ENCODE measurements around the gene MED4. TPM values are rescaled to one million over a fixed set of nuclear protein-coding genes. Genes with fewer than 3 reads are reported as not detected.

MED4 gene
- total and polyA plus RNA-seq, 2 donors from 2014 or later: 50.8 to 54.3 TPM

DNA sequence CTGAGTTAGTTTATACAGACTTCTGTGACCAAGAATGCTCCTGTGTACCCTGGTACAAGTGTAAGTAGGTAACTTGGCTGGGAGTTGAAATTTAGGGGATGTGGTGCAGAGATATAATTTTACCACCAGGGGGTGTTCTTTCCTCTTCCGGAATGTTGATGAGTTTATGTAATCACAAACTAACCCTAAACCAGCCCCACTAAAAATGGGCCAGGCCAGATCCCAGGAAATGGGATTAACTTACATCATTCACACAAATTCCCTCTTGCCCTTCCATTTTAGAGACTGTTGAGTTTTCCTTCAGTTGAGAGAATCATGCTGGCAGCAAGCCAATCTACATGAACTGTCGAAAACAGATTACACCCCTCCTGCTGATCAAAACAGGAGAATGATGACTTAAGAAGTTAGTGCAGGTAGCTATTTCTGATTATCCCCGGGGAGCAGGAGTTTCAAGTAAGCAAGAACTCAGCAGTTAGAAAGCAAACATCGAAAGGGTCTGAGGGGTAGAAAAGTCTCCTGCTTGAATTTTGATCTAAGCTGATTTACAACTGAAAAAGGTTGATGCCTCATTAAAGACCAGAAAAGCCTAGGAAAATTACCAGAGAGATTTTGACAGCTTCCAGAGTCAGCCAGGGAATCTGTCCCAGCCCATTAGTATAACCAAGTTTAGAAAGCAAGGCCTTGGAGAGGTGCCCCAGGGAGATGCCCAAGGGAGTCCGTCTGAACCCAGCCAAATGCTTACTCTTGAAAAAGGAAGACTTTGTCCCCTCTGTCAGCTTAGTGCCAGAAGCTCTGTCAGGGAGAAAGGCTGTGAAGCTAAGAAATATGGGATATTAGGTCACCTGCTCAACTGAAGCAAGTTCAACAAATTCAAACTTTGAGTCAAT lies 32.3 kb upstream of the MED4 start:
- H3K27me3 ChIP-seq (ENCODE audit: control insufficient read depth, insufficient read depth, low read length): no peaks in the 10 kb centered on the region
- FAIRE-seq: peak; percentile 74

DNA sequence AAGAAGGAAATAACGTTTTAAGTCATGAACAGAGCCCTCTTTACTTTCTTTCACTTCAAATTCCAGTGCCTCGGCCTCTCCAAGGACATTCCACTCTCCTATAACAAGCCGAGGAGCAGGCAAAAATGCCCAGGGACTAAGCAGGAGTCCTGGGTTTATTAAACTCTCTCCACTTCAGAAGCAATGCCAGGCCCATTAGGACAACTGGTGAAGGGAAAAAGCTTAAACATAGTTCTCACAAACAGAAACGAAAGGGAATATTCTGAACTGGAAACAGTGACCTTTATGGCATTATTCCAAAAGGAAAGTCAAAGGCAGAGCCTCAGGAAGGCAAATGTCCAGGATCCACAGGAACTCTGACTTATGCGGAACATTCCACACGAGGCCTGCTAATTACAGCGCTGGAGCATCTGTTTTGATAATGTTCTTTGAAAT lies 30.9 kb upstream of the MED4 start:
- H3K4me1 ChIP-seq (ENCODE audit: control insufficient read depth in 2 of 3, insufficient read depth in 2 of 3, low read depth in 1 of 3, low read length in 3 of 3): peaks cover 3 to 40% (median 30%) of the 10 kb centered on the region in 3 donors
- peak overlapping the region in 1 of 3 donors; percentile 46 for H3K9ac ChIP-seq (ENCODE audit: low read length in 3 of 3)
- intact Hi-C loops (cut with DNase I): no loop called here
- DNase-seq (peak in 1 of 5 donors; percentile 73), FAIRE-seq (peak; percentile 67)
- no peaks in the 10 kb centered on the region for H3K27me3 ChIP-seq (ENCODE audit: control insufficient read depth, insufficient read depth, low read length)
- no peaks in the 10 kb centered on the region for H3K9me3 ChIP-seq (ENCODE audit: control insufficient read depth in 2 of 3, insufficient read depth in 1 of 3, low read length in 3 of 3)
- peak overlapping the region; percentile 90 to 93 for H3K27ac ChIP-seq (ENCODE audit: low read depth in 2 of 2, low read length in 2 of 2)
- H3K4me3 ChIP-seq (ENCODE audit: low read length in 3 of 3): peak overlapping the region in 2 of 3 donors; percentile 44 to 55
- no peaks in the 10 kb centered on the region for H3K36me3 ChIP-seq (ENCODE audit: control insufficient read depth in 2 of 3, insufficient read depth in 3 of 3, low read length in 3 of 3)
- TF ChIP-seq, protein P1, sequence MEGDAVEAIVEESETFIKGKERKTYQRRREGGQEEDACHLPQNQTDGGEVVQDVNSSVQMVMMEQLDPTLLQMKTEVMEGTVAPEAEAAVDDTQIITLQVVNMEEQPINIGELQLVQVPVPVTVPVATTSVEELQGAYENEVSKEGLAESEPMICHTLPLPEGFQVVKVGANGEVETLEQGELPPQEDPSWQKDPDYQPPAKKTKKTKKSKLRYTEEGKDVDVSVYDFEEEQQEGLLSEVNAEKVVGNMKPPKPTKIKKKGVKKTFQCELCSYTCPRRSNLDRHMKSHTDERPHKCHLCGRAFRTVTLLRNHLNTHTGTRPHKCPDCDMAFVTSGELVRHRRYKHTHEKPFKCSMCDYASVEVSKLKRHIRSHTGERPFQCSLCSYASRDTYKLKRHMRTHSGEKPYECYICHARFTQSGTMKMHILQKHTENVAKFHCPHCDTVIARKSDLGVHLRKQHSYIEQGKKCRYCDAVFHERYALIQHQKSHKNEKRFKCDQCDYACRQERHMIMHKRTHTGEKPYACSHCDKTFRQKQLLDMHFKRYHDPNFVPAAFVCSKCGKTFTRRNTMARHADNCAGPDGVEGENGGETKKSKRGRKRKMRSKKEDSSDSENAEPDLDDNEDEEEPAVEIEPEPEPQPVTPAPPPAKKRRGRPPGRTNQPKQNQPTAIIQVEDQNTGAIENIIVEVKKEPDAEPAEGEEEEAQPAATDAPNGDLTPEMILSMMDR (IDR thresholded peaks at IDR 0.05; ENCODE audit: borderline replicate concordance, extremely low read depth, insufficient read depth): no peak

More for the DNA sequence above, 32.3 kb upstream of the MED4 start:
- Histone ChIP-seq H3K9me3 (ENCODE audit: control insufficient read depth in 2 of 3, insufficient read depth in 1 of 3, low read length in 3 of 3) (no peaks in the 10 kb centered on the region), H3K27ac (ENCODE audit: low read depth in 2 of 2, low read length in 2 of 2) (peak overlapping the region; percentile 69 to 96), H3K4me3 (ENCODE audit: low read length in 3 of 3) (peak overlapping the region in 2 of 3 donors; percentile 18 to 27), H3K9ac (ENCODE audit: low read length in 3 of 3) (peak overlapping the region in 2 of 3 donors; percentile 8 to 61), H3K36me3 (ENCODE audit: control insufficient read depth in 2 of 3, insufficient read depth in 3 of 3, low read length in 3 of 3) (no peaks in the 10 kb centered on the region), H3K4me1 (ENCODE audit: control insufficient read depth in 2 of 3, insufficient read depth in 2 of 3, low read depth in 1 of 3, low read length in 3 of 3) (peaks cover 3 to 31% (median 21%) of the 10 kb centered on the region in 3 donors)
- peak in 4 of 5 donors; percentile 37 to 90 (median 68) for DNase-seq
- intact Hi-C loops (cut with DNase I): no loop called here
- TF ChIP-seq, protein P1 (IDR thresholded peaks at IDR 0.05; ENCODE audit: borderline replicate concordance, extremely low read depth, insufficient read depth): peak; percentile 54

DNA sequence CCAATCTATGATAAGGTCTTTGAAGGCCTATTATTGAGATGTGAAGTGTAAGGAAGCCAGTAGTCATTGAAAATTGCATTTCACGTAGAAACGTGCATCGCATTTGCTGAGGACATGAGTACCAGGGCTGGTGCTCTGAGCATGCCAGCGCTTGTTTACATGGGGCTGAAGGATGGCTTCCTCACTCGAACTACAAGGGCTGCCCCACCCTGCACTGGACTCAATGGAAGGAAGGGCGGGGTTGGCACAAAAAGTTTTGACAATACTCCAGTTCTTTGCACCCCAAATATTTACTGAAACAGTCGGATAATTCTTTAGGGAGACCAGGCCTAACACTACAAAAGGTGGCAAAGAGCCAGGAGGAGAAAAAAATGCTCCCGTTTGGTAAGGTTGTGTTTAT lies 28.9 kb upstream of the MED4 start:
- FAIRE-seq (no peak), DNase-seq (no peak)
- TF ChIP-seq, protein P1 (IDR thresholded peaks at IDR 0.05; ENCODE audit: borderline replicate concordance, extremely low read depth, insufficient read depth): no peak
- Histone ChIP-seq H3K4me1 (ENCODE audit: control insufficient read depth in 2 of 3, insufficient read depth in 2 of 3, low read depth in 1 of 3, low read length in 3 of 3) (peaks cover 3 to 44% (median 32%) of the 10 kb centered on the region in 3 donors), H3K9ac (ENCODE audit: low read length in 3 of 3) (no peak overlapping the region), H3K9me3 (ENCODE audit: control insufficient read depth in 2 of 3, insufficient read depth in 1 of 3, low read length in 3 of 3) (no peaks in the 10 kb centered on the region), H3K4me3 (ENCODE audit: low read length in 3 of 3) (no peak overlapping the region), H3K27me3 (ENCODE audit: control insufficient read depth, insufficient read depth, low read length) (no peaks in the 10 kb centered on the region), H3K36me3 (ENCODE audit: control insufficient read depth in 2 of 3, insufficient read depth in 3 of 3, low read length in 3 of 3) (no peaks in the 10 kb centered on the region), H3K27ac (ENCODE audit: low read depth in 2 of 2, low read length in 2 of 2) (no peak overlapping the region)
- intact Hi-C loops (cut with DNase I): no loop called here
